ENCODE results near the gene NUBP2.

NUBP2 gene

GRCh38 chr16:1759511-1759910 lies 23.2 kb upstream of the NUBP2 start:
- DNase-seq, result no peak

DNA sequence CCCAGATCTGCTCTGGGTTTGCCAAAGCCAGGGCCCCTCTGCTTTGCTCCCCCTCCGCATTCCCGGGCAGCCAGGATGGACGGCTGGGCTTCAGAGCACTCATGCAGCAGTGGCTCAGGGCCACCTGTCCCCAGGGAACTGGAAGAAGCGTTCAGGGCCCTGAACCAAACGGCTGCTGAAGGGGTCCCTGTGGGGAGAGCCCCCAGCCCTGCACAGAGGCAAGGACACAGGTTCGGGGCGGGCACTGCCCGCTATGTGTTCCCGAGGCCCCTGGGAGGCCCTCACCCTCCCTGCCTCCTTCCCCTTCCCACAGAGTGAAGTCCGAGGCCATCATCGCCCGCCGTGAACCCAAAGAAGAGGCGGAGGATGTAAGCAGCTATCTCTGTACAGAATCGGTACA lies 21.8 kb upstream of the NUBP2 start:
- DNase-seq, result no peak

DNA sequence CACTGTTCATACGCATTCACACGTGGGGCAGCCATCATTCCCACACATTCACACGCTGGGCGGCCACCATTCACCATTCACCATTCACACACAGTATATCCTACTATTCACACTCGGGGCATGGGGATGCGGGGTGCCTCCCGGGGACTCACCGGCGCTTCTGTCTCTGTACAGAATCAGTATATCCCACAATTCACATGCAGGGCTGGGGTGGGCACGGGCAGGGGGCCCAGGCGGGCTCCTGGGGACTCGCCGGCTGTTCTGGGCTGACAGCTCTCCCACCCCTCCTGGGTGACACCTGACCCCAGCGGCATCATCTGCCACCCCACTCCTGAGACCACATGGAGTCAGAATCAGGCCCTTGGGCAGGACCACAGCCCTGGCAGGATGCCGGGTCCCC lies 21.0 kb upstream of the NUBP2 start:
- DNase-seq, result no peak

DNA sequence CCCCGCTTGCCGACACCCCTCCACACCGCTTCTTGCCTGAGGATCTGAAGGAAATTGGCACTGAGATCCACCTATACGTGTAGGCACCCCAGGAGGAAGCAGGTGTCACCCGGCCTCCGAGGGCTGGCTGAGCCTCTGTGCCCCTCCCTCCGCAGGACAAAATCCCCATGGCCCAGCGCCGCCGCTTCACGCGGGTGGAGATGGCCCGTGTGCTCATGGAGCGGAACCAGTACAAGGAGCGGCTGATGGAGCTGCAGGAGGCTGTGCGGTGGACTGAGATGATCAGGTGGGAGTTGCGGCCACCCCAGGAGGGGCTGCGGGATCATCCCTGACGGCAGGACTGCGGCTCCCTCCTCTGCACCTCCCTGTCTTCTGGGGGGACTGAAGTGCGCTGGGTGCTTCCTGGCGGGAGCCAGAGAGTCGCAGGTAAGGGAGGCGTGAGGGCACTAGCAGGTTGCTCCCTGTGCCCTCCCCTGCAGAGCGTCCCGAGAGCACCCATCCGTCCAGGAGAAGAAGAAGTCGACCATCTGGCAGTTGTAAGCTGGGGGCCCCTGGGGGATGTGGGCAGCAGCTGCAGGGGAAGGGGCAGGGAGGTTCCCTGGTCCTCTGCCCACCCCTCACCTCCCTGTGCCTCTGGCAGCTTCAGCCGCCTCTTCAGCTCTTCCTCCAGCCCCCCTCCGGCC lies 20.4 kb upstream of the NUBP2 start:
- no peak for DNase-seq

GRCh38 chr16:1762879-1763520 lies 19.8 kb upstream of the NUBP2 start:
- DNase-seq, result no peak

DNA sequence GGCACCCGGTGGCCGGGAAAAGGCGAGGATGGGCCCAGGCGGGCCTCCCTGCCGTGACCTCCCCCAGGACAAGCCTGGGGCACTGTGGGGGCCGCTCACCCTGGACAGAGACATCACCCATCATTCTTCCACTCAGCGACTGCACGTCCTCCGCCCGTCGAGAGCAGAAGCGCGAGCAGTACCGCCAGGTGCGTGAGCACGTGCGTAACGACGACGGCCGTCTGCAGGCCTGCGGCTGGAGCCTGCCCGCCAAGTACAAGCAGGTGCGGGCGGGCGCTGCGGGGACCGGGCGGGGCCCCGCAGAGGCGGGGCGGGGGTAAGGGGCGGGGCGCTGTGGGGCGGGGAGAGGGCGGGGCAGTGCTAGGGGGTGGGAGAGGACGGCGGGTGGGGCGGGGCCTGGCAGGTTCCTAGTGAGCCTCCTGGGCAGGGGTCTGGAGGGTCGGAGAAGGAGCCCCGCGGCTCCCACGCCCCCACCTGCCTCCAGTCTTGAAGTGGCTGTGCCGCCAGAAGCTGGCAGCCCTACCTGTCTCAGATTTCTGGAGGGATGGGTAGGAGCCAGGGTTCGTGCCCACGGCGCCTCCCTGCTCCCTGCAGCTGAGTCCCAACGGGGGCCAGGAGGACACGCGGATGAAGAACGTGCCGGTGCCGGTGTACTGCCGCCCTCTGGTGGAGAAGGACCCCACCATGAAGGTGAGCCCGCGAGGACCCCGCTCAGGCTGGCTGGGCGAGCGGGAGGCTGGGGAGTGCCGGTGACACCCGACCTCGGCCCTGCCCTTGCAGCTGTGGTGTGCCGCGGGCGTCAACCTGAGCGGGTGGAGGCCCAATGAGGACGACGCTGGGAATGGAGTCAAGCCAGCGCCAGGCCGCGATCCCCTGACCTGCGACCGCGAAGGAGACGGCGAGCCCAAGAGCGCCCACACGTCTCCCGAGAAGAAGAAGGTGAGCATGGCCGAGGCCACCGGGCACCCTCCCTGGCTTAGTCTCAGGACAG lies 18.9 kb upstream of the NUBP2 start:
- no peak for DNase-seq

DNA sequence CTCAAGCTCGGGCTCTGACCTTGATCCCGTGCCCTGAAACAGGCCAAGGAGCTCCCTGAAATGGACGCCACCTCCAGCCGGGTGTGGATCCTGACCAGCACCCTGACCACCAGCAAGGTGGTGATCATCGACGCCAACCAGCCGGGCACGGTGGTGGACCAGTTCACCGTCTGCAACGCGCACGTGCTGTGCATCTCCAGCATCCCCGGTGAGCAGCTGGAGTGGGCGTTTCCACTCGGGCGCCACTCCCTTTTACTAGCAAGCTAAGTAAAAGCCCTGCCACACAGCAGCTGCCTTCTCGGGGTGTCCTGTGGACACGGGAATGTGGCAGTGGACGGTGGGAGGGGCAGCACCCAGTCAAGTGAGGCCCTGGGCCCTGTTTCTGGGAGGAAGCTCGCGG lies 17.8 kb upstream of the NUBP2 start:
- no peak for DNase-seq

DNA sequence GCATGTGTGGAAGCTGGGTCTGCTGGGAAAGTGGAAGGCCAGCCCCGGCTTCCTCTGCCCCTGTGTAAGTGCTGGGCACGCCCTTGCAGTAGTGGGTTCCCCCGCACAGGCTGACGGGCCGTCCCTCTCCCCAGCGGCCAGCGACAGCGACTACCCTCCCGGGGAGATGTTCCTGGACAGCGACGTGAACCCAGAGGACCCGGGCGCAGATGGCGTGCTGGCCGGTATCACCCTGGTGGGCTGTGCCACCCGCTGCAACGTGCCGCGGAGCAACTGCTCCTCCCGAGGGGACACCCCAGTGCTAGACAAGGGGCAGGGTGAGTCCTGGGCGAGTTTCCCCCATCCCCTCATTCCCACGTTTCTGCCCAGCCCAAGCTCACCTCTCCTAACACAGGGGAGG lies 16.9 kb upstream of the NUBP2 start:
- DNase-seq, result no peak

DNA sequence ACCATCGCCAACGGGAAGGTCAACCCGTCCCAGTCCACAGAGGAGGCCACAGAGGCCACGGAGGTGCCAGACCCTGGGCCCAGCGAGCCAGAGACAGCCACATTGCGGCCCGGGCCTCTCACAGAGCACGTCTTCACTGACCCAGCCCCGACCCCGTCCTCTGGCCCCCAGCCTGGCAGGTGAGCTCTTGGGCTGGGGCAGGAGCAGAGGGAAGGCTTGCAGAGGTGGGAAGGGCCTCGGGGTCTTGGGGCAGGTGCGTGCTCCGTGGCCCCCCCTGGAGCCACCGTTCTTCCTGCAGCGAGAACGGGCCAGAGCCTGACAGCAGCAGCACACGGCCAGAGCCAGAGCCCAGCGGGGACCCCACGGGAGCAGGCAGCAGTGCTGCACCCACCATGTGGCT lies 16.5 kb upstream of the NUBP2 start:
- DNase-seq, result no peak

DNA sequence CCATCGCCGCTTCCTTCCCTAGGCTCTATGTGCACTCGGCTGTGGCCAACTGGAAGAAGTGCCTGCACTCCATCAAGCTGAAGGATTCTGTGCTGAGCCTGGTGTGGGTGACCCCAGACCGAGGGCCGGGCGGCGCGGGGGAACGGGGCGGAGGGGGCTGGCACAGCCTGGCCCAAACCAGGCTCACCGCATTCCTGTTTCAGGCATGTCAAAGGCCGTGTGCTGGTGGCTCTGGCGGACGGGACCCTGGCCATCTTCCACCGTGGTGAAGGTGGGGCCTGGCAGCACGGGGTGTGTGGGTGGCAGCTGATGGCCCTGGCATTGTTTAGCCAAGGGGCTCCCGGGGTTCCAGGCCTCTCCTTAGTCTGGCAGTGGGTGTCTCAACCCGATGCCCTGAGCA lies 16.1 kb upstream of the NUBP2 start:
- no peak for DNase-seq

DNA sequence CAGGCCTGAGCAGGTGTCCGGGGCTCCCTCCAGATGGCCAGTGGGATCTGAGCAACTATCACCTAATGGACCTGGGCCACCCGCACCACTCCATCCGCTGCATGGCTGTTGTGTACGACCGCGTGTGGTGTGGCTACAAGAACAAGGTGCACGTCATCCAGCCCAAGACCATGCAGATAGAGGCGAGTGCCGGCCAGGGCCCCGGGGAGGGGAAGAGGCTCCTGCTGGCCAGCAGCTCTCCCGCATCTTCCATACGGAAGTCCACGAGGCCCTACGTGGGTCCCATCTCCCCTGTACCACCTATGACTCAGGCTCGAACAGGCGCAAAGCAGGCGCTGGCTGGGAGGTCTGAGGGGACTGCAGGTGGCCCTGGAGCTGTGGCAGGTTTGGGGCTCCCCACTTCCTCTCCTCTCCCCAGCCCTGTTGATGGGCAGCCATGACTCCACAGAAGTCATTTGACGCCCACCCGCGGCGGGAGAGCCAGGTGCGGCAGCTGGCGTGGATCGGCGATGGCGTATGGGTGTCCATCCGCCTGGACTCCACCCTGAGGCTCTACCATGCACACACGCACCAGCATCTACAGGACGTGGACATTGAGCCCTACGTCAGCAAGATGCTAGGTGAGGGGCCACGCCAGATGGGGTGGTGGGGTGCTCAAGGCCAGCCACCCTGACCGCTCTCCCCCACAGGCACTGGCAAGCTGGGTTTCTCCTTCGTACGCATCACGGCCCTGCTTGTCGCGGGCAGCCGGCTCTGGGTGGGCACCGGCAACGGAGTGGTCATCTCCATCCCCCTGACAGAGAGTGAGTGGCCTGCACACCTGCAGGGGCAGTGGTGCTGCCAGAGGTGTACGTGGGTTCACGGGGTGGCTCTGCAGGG lies 15.4 kb upstream of the NUBP2 start:
- DNase-seq, result no peak

GRCh38 chr16:1768061-1768766 lies 14.5 kb upstream of the NUBP2 start:
- no peak for DNase-seq

GRCh38 chr16:1768767-1769401 lies 13.9 kb upstream of the NUBP2 start:
- no peak for DNase-seq

GRCh38 chr16:1769402-1770300 lies 13.1 kb upstream of the NUBP2 start:
- no peak for DNase-seq

DNA sequence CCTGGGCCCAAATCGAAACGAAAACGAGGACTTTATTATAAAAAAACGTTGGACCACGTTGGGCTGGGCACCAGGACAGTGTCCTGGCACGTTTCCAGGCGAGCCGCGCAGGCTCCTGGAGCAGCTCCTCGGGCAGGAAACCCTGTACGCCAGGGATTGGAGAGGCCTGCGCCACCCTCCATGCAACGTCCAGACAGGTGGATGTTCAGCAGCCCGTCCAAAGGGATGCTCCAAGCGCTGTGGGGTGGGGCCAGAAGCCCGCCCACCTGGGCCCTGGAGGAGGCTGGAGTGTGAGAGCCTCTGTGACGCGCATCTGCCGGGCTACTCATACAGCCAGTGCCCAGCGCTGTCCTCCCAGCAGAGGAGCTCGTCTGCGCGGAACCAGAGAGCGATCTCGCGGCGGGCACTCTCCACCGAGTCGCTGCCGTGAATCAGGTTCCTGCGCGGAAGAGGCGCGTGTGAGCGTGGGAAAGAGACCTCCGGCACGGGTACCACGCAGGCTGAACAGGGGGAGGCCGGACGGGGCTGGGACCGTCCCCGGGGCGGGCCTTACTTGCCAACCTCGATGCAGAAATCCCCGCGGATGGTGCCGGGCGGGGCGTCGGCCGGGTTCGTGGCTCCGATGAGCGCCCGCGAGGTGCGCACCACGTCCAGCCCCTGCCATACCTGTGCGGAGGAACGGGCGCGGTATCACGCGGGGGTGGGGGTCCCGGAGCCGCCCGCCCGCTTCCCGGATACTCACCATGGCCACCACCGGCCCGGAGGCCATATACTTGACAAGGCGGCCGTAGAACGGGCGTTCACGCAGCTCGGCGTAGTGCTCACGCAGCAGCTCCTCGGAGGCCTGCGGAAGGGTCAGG lies 12.2 kb upstream of the NUBP2 start:
- no peak for DNase-seq

DNA sequence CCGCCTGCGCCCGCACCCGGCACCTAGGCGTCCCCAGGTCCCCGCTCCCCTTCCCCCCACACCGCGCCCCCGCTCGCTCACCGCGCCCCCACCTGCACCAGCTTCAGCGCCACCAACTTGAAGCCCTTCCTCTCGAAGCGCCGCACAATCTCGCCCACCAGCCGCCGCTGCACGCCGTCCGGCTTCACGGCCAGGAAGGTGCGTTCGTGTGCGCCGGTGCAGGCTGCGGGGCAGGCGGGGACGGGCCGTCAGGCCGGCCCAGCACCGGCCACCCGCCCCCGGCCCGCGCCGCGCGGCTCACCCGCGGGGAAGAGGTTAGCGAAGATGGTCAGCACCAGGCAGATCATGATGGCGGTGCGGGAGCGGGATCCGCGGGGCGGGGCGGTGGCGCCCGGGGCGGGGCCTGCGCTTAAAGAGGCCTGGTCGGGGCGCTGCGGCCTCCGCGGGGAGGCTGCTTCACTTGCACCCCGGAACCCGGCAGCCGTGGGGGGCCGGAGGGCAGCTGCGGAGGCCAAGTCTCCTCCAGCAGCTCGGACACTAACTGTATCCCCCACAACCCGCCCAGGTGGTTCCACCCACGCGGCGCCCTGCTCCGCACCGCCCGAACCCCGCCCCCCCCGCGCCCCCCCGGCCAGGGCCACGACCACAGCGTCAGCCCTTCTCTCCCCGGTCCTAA lies 11.4 kb upstream of the NUBP2 start, which contains the start of gene NME3:
NME3 (minus strand) TSS at position 356 of the 676 bp plus-strand sequence; CDS start at position 347, 9 bp downstream.
- DNase-seq, result peak; percentile 13

GRCh38 chr16:1771864-1772361 lies 10.8 kb upstream of the NUBP2 start:
- no peak for DNase-seq

DNA sequence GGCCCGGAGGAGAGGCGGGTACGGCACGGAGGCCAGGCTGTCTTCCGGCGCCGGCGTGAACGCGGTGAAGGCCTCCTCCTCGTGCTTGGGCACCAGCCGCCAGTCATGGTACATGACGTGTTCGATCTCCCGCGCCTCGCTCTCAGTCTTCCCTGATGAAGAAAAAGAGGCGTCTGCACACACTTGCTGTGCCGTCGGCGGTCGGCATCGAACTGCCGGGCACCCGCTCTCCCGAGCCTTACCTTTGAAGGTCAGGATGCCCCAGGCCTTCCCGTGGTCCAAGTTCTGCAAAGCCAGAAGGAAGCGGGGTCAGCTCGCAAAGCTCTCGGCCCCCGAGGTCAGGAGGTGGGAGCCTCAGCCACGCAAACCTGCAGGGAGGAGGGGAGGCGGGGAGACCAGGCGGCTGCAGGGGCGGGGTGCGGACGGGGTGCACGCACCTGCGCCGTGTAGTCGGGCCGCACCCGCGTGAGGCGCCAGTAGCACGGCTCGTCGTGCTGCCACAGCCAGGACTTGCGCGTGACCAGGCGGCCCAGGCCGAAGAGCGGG lies 10.3 kb upstream of the NUBP2 start, which contains the start of gene EME2:
EME2 (plus strand) TSS at position 449 of the 546 bp plus-strand sequence. CDS start 418 bp downstream, outside the sequence.
- no peak for DNase-seq
